AG04449 (cell line): Measurements from ENCODE around the gene ADGRB3.

Source experiments
- CTCF ChIA-PET: fragments of 350-600 bp; formaldehyde crosslinking; extraction: SDS; loops from one replicate; lab custom pipeline; 2021; ENCODE audit warnings: antibody characterized with exemption; lab: Yijun Ruan, JAX
- POLR2A ChIA-PET: fragments of 400-600, 350-600 bp; formaldehyde crosslinking; extraction: SDS; loops from one replicate; lab custom pipeline; 2020; ENCODE audit warnings: antibody characterized with exemption, inconsistent platforms; lab: Yijun Ruan, JAX
- DNase-seq: peaks from one replicate; pipeline ENCODE4 v3.0.0-alpha.2; 2010; ENCODE audit warnings: low read depth, low spot score
- H3K4me3 ChIP-seq: 2 replicates; pipeline ENCODE4 v1.5.1; 2011; ENCODE audit warnings: low read depth, mild to moderate bottlenecking, control low read depth, low read length
- TF ChIP-seq, protein P1 (sequence below): IDR thresholded peaks from one replicate; pipeline ENCODE4 v1.5.1; 2011; ENCODE audit warnings: mild to moderate bottlenecking, moderate library complexity, low read length, control low read depth, inconsistent platforms; ENCODE audit not compliant: insufficient read depth; ENCODE audit errors: missing control alignments

ADGRB3 gene

GRCh38 chr6:68757821-68758220 is 122.7 kb downstream of the ADGRB3 start:
- ChIA-PET POLR2A (no interaction called here), CTCF (no interaction called here)
- no peak for DNase-seq
- TF ChIP-seq, protein P1, sequence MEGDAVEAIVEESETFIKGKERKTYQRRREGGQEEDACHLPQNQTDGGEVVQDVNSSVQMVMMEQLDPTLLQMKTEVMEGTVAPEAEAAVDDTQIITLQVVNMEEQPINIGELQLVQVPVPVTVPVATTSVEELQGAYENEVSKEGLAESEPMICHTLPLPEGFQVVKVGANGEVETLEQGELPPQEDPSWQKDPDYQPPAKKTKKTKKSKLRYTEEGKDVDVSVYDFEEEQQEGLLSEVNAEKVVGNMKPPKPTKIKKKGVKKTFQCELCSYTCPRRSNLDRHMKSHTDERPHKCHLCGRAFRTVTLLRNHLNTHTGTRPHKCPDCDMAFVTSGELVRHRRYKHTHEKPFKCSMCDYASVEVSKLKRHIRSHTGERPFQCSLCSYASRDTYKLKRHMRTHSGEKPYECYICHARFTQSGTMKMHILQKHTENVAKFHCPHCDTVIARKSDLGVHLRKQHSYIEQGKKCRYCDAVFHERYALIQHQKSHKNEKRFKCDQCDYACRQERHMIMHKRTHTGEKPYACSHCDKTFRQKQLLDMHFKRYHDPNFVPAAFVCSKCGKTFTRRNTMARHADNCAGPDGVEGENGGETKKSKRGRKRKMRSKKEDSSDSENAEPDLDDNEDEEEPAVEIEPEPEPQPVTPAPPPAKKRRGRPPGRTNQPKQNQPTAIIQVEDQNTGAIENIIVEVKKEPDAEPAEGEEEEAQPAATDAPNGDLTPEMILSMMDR: no peak
- no peak overlapping the region for H3K4me3 ChIP-seq

DNA sequence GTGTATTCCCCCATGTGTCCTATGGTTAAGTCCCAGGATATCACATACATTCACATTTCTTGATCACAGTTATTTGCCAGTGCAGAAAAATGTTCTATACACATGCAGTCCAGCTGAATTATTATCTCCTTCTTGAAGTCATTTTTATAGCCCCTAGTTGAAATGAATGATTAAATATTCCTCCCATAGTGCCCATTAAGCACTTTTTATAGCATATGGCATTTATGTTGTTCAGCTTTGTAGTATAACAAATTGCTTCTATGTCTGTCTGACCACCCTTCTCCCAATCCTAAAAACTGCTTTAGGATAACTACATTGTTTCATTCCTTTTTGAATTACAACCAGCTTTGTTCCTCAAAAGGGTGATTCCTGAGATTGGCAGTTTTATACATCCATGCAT is 123.5 kb downstream of the ADGRB3 start:
- DNase-seq: no peak
- ChIA-PET CTCF (no interaction called here), POLR2A (no interaction called here)
- TF ChIP-seq, protein P1: no peak
- no peak overlapping the region for H3K4me3 ChIP-seq

DNA sequence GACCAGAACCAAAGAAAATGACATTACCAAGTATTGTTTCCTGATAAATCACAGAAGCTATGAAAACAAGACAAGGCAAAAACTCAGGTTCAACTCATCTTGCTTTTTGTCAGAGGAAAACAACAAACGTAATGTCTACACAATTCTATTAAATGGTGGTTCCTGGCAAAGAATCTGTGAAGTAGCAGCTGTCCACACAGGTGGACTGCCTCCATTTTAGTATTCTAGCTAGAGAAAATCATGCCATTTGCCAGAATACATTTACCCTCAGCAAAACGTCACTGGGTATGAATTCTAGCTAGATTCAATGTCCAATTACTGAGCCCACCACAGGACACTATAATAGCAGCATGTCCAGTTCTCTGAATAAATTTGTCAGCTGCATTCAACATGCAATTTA is 125.4 kb downstream of the ADGRB3 start:
- no peak for DNase-seq
- TF ChIP-seq, protein P1: no peak
- CTCF ChIA-PET: no interaction called here
- POLR2A ChIA-PET: no interaction called here
- H3K4me3 ChIP-seq: no peak overlapping the region

DNA sequence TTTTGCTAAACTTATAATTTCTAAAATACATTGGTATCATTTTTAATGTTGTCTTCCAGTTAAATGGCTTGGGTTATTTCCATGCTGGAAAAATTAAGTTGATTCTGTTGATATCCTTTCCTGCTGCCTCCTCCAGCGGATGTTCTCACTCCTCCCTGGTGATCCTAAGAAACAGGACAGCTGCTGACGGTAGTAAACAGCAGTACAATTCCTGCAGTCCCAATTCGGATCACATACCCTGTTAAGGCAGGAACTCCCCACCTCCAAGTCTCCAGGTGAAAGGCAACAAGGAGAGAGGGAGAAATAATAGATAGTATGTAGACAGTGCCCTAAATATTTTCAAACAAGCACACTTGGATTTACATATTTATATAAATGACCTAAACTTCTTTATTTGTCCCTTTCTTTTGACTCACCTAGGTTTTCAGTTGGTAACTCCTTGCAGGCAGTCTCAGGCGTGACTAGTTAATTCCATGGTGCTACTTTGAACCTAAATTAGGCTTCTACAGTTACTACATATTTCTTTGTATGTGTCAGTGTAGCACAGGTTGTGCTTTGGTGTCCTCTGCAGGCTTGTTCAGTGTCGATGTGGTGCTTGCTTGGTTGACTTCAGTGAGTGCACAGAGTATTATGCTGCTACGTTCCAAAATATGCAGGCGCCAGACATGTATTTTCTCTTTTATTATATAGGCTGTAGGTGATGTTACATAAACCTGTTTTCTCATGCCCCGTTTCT is 126.0 kb downstream of the ADGRB3 start:
- TF ChIP-seq, protein P1: no peak
- ChIA-PET CTCF (no interaction called here), POLR2A (no interaction called here)
- H3K4me3 ChIP-seq: no peak overlapping the region
- no peak for DNase-seq

GRCh38 chr6:68761985-68762384 is 126.9 kb downstream of the ADGRB3 start:
- H3K4me3 ChIP-seq: no peak overlapping the region
- TF ChIP-seq, protein P1: no peak
- no peak for DNase-seq
- ChIA-PET POLR2A (no interaction called here), CTCF (no interaction called here)

DNA sequence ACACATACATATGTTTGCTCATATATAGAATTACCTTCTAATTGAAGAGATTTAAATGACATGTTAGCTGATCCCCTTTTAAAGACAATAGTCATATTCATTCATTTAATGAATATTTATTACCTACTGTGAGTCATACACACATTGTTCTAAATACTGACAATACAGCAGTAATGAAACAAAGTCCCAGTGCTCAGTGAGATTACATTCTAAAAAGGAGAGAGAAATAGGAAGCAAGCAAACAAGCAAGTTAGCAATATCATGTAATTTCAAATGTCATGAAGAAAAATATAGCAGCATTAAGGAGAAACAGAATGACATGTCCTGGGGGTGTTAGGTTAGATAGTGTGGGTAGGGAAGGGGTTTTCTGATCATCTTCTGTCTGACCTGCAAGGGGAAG is 136.3 kb downstream of the ADGRB3 start:
- H3K4me3 ChIP-seq: no peak overlapping the region
- CTCF ChIA-PET: no interaction called here
- TF ChIP-seq, protein P1: no peak
- no peak for DNase-seq
- POLR2A ChIA-PET: no interaction called here
